Stimulated activated CD8-positive, alpha-beta memory T cell treated with anti-CD3 and anti-CD28 coated beads, Interleukin-7, amount 100 ng/mL, for 24 hours (primary cell): ENCODE measurements around the gene APLNR.

ENCODE experiments used
- DNase-seq: peaks from one replicate; pipeline ENCODE4 v3.0.0-alpha.2; 2020; ENCODE audit warnings: low read depth

APLNR gene

DNA sequence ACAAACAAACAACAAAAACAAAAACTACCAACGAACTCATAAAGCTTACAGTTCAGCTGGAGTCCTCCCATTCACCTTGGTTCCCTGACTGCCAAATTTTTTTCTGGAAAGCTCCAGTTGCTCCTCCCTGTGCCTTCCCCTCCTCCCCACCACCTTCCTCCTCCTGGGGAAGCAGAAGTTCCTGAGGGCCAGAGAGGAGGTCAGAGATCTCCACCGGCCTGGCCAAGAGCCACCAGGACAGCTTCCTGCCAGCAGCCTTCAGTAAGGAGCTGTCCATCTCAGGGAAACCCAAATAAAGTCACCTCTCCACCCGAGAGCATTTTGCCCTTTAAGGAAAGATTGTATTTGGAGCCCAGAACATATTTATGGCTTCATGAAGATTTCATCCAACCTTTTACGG lies 20.0 kb downstream of the APLNR start:
- no peak for DNase-seq

DNA sequence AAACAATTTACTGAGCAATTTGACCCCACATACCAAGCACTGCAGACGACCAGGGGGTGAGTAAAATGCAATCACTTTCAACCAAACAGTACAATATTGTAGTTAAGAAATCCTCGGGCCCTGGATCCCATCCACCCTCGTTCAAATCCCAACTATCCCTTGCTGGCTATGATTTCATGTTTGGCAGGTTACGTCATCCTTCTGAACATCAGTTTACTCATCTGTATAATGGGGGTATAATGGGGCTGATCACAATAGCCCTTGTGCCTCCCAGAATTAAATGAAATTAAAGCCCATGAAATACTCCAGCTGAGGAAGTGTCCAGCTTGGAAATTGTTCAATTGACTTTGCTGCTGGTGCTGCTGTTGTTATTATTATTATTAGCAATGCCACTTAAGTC lies 20.6 kb downstream of the APLNR start:
- DNase-seq, result no peak

DNA sequence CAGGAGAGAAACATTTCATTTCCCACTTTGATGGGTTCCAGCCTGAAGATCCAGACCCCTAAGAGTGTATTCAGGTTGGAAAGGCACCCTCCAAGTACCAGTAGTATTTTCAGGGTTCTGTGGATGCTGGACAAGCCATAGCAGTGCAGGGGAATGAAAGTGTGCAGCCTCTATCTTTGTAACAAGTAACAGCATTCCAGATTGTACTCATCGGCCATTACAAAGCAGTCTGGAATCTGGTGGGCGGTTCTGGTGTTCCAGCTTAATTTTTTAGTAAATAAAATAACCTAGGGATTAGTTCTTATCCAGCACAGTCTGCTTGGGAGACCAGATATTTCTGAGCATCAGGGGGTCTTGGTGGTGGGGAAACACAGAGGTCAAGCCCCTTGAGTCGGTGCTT lies 22.6 kb downstream of the APLNR start:
- no peak for DNase-seq

DNA sequence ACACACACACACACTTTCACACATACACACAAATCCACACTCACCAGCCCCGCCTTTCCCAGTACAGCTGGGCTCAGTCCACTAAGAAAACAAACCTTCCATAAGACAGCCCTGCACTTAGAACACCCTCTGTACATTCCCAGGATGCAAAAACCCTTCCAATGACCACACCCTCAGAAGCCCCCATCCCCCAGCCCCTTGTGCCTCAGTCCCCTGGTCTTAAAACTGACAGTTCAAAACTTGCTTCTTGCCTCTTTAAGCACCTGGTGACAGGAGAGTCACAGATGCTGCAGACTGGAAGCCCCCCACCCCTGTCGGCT lies 23.0 kb downstream of the APLNR start:
- DNase-seq, result no peak

DNA sequence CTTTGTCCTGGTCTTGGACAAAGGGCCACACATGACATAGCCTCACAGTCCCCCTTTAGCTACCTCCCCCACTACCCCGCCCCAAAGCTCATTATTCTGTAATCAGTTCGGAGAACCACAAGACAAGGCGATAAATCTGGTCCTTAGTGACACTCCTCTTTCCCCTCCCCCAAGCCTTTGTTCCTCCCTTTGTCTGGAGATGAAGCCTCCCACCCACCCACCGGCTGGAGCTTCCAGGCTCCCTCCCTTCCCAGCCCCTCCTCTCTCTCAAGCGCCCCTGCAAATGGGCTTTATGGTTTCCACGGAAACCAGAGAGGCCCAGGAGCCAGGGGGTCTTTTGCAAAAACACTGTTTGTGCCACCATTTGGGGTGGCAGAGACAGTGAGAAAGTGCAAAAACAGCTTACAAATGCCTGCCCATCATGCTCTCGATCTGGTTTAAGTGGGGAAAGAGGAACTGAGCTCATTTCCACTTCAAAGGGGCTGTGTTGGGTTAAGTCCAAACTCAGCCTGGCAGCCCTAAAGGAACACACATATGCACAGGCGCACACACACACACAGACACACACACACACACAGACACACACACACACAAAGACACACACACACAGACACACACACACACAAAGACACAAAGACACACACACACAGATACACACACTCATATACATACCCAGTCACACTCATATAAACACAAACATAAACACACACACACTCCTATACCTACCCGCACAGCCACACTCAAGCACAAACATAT lies 23.5 kb downstream of the APLNR start:
- no peak for DNase-seq

DNA sequence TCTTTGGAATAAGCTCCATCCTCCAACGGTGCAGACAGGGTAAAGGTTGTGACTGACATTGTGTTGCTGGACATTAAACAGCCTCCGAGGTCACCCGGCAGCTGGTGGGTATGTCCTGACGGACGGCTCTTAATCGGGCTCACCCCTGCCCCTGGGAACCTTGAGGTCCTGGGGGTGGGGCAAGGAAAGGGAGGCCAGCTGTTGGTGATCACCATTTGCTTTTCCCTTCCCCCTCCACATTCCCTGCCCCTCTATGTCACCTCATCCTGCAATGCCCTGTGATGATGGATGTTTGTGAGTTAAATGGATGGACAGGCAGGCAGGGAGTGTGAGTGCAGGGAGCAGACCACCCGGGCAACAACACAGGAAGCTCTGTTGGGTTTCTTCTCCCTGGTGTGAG lies 26.3 kb downstream of the APLNR start:
- no peak for DNase-seq

DNA sequence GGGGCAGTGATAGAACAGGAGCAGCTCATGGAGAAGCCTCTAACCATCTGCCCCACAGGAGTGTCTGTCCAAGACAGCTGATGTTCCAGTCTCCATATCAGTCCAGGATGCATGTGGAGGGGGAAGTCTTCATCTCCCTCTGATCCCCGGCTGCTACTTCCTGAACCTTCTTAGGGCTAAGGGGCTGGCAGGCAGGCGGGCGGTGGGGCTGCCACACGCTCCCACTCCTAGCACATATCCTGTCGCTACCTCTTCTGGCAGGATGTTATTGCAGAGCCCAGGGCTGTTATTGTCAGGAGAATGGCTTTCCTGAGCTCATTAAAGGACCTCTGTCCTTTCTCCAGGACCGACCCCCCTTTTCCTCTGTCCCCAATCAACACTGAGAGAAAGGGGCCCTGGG lies 29.9 kb downstream of the APLNR start:
- DNase-seq, result no peak

DNA sequence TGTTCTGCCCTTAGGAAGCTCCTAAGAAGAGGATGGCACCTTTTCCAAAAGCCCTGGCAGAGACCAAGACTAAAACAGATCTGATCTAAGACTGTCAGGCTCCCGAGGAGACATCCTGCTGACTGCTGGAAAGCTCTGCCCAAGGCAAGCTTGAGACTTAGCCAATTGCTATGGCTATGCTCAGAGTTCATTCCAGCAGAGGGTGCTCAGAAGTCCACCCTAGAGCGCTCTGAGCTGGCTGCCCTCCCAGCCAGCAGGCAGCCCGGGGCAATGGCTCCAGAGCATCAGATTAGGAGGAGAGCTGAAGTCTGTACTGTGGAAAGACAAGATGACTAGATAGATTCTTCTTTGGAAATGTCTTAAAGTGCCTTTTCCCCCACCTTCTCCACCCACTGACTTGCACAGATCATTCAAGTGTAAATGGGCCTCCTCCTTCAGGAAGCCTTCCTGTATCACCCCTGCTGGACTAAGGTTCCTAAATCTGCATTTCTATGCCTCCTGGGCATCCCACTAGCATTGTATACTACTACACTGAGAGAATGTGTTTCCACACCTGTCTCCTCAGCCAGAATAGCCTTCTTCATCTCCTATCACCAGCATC lies 31.9 kb downstream of the APLNR start:
- no peak for DNase-seq

DNA sequence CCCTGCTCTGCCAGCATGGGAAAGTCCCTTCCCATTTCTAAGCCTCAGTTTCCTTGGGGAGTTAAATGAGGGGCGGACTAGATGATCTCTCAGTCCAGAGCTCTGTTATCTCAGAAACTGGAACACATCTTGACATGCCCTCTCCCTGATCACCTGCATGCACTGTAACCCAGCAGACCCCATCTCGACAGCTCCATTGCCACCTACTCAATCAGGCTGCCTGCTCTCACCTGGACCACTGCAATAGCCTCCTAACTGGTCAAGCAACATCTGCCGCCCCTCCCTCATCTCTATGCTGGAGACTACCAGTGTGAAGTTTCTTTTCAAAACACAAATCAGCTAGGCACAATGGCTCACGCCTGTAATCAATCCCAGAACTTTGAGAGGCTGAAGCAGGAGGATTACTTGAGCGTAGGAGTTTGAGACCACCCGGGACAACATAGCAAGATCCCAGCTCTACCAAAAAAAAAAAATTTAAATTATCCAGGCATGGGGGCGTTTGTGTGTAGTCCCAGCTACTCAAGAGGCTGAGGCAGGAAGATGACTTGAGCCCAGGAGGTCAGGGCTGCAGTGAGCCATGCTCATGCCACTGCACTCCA lies 33.1 kb downstream of the APLNR start:
- no peak for DNase-seq

DNA sequence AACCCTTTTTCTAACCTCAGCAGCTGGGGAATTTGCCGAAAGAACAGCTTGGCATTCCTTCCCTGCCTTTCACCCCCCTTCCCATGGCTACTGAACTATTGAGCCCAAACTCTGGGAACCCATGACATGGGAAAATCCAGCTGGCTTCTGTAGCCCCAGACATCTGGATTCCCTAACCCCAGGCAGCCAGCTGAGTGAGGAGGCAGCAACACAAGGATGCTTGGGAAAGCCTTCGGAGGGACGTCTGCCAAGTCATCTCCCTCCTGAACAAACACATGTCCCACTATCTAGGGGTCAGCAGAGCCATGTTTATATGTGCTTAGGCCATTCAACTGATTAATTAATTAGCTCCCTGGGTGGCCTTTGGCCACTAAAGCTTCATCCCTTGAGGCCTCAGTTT lies 33.7 kb downstream of the APLNR start:
- DNase-seq, result no peak

DNA sequence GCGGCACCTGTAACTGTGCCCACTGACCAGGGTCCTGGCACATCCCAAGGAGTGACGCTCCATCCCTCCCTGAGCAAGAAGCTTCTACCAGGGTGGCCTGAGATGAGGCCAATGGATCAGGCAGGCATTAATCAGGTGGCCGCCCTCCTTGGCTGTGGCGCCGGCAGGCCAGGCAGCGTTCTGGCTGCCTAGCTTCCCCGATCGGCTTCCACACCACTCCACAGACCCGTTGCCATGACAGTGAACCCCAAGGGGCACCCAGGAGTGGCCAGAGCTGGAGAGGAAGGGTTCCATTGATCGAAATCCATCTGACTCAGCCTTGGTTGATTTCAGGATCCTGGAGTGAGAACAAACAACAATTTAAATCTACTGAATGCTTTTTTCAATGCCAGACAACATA lies 34.8 kb downstream of the APLNR start:
- no peak for DNase-seq

DNA sequence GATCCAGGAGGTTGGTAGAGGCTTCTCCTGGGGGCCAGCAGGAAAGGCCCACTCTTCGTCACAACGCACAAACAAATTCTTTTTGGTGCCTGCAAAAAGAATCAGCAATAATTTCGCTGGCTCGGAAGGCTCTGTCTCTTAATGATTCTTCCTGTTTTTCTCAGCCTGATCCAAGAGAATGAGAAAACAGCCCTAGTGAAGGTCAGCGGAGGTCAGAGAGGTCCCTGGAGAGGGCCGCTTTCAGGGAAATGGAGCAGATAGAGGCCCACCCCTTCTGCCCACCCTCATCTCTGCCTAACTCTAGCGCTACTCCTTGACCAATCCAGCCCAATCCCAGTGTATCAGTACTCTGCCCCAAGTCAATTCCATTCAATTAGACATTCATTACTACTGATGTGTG lies 36.1 kb downstream of the APLNR start:
- DNase-seq, result no peak

DNA sequence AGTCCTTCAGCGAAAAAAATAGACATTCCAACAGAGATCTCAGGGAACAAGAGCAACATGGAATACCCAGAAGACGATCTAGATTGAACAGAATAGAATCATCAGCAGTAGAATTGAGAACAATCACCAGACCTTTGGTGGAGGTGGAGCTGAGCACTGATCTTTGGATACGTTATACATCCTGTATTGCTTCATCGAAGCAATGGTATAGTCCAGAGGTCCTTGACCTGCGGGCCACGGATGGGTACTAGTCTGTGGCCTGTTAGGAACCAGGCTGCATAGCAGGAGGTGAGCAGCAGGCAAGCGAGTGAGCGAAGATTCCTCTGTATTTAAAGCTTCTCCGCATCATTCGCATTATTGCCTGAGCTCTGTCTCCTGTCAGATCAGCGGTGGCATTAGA lies 37.7 kb downstream of the APLNR start:
- no peak for DNase-seq

DNA sequence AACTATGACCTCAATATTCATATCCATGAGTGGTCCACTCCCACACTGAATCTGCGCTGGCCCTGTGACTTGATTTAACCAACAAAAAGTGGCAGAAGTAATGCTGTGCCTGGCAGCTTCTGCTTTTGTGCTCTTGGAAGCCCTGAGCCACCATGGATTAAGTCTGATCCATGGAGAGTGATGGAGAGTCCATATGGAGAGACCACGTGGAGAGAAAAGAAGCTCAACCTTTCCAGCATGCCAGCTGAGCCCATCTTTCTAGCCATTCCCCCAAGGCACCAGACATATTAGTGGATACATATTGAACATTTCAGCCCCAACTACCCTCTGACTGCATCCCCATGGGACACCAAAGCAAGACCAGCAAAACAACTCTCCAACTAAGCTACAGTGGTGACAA lies 39.3 kb downstream of the APLNR start:
- no peak for DNase-seq

DNA sequence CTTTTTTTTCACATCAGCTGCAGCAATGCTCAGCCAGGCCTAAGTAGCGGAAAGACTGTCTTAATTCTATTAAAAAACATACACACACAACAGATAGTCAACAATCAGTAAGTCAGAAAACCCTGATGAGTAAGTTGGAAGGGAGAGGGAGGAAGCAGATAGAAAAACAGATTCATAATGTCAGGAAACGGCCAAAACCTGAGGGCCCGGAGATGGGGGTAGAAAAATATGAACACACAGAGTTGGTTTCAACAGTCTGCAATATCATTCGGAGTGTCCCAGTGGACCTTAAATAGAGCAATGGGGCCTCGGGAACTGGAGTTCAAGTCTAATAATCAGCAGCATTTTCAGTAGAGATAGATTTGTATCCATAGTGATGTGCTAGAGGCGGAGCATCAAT lies 40.5 kb downstream of the APLNR start:
- DNase-seq, result no peak

DNA sequence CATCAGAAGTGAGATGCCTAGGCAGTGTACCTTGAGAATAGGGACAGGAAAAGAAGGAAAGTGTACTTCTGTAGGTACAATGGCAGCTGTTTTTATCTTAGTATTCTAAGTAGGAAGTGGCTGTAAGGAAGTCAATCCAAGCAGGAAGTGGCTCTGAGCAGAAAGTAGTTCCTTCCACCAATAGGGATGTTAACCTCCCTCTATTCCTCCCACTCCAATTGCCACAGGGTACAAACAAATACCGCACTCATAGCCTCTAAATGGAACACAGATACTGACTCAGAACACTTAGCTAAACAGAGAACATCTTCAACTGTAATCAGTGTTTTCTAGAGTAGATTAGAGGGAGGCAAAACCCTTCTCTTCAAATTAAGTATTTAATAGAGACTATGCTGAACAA lies 44.7 kb downstream of the APLNR start:
- no peak for DNase-seq

DNA sequence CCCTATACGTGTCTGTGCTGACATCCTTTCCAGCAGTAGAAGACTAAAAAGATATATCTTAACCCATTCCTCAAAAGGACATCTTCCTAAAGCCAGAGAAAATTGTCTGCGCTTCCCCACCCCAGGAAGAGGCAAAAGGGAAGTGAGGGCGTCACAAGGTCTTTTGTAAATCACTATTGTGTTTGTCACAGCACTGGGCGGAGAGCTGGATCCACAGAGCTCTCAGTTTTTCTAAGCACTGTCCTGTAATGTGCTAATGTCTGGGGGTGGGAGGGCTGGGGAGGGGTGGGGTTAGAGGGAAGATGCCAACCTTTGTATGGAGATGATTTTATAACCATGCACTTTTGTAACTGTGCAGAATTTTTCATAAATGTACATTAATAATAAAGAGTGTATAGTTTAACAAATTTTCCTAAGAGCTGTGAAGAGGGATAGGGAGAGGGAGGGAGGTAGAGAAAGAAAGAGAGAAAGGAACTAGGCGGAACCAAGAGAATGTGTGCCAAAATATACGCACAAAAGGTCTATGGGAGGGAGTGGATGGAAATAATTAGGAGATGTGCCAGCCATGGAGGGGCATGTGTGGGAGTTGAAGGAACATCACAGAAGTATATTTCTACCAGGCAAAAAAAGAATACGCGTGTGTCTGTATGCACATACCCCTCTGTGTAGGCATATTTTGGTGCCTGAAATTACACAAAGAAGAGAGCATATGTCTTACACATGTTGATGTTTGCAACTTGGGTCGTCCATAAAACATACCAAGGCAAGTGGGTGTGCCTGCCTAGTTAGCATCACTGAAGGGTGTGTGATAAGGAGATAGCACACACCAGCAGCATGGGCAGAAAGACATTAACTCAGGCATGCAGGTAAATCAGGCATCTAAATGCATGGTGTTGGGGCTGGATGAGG lies 45.5 kb downstream of the APLNR start:
- no peak for DNase-seq

DNA sequence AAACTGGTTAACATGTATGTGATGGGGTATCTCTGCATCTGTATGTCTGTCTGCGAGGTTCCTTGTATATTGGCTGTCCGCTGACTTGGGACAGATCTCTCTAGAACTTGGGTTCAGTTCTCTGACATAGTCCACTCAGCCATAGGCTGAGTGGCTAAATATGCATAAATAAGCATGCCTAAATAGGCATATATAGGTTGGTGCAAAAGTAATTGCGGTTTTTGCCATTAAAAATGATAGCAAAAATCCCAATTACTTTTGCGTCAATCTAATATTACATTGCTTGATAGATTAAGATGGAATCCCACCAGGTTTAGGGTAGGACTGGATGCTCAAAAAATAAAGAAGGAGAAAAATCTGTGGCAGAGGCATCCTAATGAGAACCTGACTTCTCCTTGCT lies 46.5 kb downstream of the APLNR start:
- DNase-seq, result no peak
